DMS53 (cell line): ENCODE measurements around the gene SMARCC1.

Experiments used
- DNase-seq: peaks from one replicate; lab custom pipeline; 2025; lab: John Stamatoyannopoulos, UW

Gene SMARCC1

DNA sequence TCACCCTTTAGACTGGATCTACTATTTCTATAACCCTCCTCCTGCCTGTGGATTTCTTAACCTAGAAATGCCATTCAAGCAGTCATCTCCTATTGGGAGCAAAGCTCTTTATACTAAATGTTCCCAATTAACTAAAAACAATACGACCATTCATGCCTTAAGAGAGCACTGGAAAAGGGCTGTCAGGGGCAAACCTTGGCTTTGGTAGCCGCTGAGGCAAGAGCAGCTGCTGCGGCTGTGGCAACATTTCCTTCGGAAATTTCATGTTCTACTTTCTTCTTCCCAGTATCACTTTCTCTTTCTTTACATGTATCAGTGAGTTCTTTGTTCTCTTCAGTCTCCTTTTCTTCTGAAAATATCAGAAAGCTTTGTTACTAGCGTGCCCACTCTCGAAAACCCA lies 146.7 kb downstream of the SMARCC1 start:
- no peak for DNase-seq

DNA sequence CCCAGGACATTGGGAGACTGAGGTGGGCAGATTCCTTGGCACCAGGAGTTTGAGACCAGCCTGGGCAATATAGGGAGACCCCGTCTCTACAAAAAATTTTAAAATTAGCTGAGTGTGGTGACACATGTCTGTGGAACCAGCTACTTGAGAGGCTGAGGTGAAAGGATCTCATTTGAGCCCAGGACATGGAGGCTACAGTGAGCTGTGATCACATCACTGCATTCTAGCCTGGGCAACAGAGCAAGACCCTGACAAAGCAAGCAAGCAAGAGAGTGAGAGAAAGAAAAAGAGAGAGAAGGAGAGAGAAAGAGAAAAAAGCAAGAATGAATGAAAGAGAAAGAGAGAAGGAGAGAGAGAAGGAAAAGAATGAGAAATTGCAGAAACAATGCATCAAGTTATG lies 150.9 kb downstream of the SMARCC1 start:
- DNase-seq, result no peak

DNA sequence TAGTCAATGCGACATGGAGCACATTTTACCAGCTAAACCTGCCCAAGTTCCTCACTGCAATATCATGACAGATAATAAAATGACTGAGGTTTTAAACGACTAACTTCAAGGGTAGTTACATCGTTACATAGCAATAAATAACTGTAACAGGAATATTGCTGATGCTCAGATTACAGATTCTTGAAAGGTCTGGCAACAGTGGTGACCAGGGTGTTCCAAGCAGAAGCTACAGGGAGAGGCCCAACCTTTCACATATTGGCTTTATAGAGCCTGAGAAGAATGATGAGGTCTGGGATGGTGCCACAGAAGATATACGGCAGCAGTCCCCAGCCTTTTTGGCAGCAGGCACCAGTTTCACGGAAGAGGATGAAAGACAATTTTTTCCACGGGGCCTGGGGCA lies 151.9 kb downstream of the SMARCC1 start:
- DNase-seq, result no peak

DNA sequence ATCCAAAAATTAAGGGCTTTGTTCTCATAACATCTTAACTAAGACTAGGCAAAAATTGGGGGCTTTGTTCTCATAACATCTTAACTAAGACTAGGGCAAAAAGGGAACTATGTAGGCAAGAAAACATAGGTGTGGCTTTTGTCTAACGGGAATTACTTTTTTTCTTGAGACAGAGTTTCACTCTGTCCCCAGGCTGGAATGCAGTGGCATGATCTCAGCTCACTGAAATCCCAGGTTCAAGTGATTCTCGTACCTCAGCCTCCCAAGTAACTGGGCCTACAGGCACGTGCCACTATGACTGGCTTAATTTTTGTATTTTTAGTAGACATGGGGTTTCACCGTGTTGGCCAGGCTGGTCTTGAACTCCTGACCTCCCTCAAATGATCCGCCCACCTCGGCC lies 153.3 kb downstream of the SMARCC1 start:
- no peak for DNase-seq

DNA sequence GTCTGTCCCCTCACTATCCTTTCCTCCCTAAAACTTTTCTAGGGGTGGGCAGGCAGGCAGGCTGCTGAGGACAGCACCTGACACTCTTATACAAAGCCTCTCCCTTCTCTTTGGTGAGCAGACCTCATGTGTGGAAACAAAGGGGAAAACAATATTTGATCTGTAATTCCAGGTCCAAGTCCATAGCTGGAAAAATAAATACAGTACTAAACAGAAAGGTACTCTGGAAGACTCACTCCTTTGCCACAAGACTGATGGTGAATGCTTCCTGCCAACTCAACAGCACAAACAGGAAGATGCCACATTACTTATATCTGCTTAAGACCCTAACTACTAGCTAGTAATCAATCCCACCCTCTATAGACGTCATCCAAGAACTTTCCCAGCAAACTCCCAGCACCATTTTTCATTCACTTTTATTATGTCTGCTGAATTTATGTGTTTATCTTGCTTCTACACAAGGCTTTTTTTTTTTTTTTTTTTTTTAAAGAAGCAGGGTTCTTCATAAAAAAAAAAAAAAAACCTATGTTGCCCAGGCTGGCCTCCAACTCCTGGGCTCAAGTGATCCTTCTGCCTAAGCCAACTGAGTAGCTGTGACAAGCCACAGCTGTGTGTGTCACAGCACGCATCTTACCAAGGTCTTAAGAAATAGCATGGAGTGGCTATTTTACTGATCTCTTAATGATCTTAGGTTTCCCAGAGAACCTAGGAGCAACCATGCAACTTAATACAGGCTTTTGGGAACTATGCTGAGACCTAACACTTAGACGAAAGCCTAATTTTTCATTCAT lies 158.8 kb downstream of the SMARCC1 start:
- DNase-seq, result no peak

DNA sequence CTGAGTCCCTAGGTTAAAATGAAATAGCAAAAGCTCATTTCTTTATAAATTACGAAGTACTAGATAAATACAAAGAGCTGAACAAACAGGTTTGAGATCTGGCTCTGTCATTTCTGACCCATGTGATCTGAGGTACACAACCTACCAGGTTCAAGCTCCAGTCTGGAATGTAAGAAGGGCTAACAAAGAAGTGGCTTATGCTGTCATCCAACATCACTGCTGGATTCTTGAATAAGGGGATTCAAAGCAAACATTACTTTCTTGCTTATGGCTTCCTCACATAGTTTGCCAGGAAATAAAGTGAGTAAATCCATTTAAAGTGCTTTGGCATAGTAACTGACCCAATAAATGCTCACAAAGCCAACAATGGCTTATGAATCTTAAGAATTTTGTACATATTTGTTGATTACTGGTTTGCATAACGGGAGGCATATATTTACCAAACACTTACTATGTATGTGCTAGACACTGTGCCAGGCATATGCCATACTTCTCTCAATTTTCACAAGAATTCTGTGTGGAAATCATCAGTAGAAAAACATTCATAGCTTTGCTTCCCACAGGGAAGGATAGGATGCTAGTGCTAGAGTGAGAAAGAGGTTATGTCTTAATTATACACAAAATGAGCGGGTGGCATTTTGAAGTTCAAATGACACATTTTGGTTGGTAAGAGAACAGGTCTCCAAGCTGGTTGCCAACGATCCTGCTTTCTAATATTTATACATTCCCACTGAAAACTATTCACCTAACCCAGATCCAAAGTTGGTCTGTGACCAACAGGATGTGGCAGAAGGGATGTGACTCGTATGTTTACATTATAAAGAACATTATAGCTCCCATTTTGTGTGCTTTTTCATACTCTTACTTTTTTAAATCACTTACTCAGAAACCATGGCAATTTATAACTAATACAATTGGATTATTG lies 164.3 kb downstream of the SMARCC1 start:
- no peak for DNase-seq

DNA sequence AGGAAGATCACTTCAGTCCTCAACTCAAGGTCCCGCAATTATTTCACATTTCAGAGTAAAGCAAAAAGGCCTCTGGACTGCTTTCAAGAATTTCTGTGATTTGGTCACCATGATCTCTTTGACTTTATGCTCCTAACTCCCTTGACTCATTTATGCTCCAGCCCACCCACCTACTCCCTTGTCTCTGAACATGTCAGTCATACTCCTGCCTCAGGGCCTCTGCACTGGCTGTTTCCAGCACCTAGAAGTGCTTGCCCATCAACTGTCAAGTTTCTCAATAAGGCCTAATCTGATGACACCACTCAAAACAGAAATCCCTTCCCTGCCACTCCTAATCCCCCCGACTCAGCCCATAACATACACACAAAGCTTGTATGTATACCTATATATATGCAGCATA lies 166.9 kb downstream of the SMARCC1 start:
- no peak for DNase-seq

DNA sequence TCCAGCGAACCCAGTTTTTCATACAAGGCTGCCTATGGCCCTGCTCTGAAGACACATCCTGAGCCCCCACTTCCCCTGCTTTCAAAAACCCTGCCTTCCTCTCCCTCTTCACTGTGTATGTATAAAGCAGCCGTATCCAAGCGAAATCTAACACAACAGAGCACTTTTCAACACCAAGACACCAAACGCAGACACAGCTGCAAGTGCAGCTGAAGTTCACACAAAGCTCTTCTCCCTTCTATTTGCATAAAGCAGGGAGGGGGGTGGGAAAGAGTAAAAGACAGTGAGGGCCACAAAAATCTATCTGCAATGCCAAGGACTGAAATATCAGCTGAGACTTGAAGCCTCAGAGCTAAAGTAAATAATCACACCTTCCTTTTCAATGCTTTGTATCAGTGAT lies 168.0 kb downstream of the SMARCC1 start:
- peak; percentile 1 for DNase-seq

DNA sequence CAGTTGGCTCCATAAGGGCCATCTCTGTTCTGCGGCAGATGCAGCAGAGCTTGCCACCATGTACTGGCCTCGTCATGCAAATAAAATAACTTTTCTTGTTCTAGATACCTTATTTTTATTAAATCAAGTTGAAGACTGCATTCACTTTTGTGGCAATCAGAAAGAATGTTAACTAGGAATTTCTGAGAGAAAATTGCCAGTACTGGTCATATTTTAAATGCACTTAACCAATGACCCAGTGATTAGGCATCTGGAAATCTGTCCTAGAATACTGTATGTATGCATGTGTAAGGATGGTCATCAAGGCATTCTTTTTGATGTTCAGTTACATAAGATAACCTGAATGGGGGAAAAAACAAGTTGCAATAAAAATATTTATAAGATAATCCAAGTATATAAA lies 168.8 kb downstream of the SMARCC1 start:
- no peak for DNase-seq

DNA sequence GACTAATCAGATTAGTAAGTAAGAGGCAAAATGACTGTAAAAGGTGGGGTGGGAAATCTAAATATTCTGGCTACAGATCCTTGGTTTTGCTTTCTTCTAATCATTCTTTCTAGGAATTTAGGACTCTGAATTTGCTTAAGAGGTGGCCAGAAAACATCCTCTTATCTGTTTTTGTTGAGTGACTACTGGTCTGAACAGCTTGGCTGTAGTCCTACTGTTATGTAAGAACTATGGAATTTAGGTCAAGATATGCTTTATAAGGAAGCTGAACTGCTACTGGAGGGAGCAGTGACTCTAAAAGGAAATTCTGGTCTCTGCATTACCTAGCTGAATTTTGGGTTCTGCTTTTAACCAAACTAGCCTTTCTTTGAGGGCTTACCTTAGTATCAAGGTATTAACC lies 169.5 kb downstream of the SMARCC1 start:
- no peak for DNase-seq

DNA sequence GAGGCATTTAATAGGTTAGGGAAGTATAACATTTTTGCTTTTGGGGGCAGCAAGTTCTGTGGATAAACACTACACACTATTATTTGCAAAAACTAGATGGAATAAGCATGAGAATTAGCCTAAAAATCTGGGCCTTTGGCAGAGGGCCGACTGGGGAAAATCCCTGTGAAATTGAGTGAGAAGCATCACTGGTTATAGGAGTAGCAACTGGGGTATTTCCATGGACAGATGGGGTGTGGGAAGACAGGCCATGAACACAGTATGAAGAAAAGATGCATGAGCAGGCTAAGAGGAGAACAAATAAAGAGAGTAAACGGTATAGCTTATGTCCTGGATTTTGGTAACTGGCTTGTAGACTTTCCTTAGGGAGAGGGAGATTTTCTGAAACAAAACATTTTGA lies 170.1 kb downstream of the SMARCC1 start:
- no peak for DNase-seq

DNA sequence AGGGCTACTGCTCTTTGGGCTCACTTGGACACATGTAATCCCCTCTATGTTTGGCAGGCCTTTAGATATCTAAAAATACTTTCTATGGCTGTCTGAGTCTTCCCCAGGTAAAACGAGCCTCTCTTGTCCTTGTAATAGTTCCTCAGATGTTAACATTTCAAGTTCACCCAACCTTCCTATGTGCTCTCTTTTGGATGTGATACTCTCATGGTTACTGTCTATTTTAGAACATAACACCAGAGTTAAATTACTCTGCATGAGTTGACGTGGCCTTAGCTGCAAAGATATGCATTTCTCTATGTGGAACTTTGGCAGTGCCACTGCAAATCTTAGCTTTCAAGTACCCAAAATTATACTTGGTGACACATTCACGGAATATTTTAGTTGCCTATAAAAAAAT lies 171.1 kb downstream of the SMARCC1 start:
- no peak for DNase-seq

DNA sequence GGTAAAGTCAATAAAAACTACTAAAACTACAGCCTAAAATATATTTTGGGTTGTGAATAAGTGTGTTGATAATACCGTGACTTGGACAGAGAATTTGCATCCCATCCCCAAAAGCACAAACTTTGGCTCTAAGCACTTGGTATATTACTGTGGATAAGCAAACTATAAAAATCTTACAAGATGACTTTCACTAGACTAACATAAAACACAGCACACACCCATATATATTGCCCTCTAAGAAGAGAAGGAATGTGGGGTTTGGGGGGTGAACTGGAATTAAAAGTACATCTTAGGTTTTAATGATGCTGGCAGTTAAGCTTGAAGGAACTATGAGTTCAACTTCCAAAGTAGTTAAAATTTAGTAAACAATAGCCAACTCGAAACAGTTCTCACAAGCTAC lies 174.4 kb downstream of the SMARCC1 start:
- DNase-seq, result no peak

DNA sequence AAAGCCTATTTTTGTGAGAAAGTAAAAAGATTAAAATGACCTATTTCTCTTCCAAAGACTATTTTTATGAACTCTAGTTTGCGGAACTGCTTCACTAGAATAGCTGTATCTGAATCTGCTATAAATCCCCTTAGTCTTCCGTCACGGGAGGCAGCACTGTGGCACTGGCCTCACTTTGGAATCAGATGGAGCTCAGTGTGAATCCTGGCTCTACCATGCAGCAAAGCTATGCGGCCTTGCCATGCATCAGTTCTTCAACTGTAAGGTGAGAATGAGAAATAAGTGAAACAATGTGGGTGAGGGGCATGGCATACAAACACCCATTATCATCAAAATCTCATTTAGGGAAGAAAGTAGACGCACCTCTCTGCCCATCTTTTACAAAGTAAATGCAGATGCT lies 175.5 kb downstream of the SMARCC1 start:
- no peak for DNase-seq

DNA sequence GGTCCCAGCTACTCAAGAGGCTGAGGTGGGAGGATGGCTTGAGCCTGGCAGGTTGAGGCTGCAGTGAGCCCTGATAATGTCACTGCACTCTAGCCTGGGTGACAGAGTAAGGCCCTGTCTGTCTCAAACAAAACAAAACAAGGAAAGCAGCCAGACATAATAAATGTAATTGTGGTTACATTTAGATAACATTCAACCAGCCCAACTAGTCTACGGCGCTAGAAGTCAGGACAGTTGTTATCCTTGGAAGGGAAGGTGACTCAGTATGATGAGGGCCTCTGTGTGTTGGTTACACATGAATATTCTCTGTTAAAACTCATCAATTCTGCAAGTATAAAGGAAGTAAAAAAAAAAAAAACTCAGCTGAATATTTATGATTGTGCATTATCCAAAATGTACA lies 176.0 kb downstream of the SMARCC1 start:
- no peak for DNase-seq

DNA sequence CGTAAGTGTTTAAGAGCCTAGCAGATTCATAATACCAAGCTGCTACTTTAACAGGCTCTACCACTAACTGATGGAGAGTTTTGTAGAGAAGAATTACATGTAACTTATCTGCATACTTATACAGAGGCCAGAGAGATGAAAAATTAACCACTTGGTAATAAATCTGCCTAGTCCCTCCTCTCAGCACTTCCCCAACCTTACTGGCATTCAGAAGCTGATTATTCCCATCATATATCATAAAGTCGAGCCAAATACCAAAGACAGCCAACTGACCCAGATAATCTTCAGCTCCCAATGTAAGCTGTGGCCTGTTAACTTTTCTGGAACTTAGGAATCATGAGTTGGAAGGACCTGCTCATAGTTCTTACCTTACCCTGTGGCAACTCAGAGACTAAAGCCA lies 177.5 kb downstream of the SMARCC1 start:
- no peak for DNase-seq

DNA sequence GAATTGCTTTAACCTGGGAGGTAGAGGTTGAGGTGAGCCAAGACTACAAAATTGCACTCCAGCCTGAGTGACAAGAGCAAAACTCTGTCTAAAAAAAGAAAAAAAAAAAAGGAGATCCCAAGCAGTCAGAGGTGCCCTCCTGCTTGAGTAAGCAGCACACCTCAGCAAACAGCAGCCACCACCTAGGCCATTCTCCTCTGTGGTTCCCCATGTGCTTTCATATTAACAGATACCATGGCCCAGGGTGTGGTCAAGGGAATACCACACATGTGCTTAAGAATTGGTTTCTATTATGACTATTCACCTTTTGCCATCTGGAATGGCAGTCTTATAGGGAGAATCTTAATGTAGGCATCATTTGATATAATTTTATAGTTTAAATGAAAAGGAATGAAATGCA lies 178.4 kb downstream of the SMARCC1 start:
- DNase-seq, result no peak

DNA sequence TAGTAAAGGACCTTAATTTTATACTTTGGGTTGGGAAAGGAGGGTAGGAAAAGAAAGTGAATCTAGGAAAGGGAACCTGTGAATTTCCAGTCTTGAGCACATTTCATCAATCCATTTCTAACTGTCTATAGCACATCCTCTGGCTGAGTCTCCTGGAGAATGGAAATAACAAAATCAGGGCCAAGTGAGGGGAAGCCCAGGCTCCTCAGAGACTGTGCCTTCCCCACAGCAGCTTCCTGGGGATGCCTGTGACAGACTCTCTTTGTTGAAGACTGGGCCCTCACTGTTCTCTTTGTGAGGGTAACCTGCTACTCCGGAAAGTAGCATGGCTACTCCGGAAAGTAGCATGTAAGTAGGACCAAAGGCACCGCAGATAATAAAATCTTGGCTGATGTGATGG lies 180.4 kb downstream of the SMARCC1 start:
- no peak for DNase-seq

DNA sequence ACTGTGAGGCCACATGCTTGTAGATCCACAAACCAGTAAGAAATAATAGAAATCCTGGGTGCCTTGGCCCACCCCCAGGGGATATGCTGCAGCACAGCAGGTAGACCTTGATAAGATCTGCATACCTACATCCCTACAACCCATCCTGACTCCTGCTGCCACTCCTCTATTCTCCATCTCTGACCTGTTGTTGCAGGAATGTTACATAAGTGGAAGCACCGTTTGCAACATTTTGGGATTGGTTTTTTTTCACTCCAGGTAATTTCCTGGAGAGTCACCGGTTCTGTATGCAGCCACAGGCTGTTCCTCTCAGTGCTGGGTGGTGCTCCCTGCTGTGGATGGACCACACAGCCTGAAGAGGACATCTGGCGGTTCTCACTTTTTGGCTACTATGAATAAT lies 186.9 kb downstream of the SMARCC1 start:
- no peak for DNase-seq

DNA sequence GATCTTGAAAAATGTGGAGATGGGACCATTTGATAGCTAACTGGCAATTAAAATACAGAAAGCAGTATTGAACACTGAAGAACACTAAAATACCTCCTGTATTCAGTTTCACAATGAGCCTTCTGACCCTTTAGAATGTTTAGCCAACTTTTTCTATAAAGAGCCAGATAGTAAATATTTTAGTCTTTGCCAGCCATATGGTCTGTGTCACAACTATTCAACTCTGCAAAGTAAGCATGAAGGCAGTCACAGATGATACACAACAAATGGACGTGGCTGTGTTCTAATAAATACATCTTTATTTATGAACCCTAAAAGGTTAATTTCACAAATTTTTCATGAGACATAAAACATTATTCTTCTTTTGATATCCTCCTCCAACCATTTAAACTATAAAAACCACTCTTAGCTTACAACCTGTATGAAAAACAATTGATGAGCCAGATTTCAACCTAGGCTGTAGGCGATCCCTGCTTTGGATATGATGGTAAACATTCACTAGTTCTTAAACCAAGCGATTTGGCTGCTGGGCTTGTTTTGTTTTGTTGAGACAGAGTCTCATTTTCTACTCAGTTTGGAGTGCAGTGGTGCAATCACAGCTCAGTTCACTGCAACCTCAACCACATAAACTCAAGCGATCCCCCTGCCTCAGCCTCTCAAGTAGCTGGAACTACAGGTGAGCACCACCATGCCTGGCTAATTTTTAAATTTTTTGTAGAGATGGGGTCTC lies 189.5 kb downstream of the SMARCC1 start:
- DNase-seq, result no peak

DNA sequence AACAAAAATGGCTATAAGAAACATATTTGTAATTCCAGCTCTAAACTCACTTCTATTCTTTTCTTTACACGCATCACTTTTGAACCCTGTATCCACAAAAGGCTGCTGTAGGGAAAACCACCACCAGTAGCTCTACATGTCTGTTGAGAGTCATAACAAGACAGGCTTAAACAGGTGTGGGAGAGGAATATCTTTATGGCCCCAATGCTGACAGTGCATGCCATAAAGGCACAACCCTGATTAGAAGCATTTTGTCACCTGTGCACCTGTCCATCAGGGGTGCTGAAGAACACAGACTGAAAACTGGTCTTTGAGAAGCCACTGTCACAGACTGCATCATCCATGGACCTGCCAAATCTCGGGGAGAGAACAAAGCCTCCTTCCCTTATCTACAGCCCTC lies 191.5 kb downstream of the SMARCC1 start:
- no peak for DNase-seq

DNA sequence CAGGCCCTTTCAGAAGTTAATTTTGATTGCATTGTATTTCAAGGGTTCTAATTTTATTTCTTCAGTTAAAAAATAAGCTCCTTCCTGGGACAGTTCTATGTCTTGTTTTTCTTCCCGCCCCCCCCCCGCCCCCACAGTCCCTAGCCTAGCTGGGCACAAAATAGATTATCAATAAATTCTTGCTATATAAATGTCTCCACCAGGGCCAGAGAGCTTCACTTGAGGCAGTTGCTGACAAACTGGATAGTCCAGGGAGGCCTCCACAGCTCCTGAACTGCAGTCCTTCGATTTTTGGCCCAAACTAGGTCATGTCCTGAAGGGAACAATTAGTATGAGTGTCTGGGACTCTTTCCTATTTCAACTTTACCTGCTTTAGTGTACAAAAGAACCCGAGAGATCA lies 193.1 kb downstream of the SMARCC1 start:
- DNase-seq, result no peak

DNA sequence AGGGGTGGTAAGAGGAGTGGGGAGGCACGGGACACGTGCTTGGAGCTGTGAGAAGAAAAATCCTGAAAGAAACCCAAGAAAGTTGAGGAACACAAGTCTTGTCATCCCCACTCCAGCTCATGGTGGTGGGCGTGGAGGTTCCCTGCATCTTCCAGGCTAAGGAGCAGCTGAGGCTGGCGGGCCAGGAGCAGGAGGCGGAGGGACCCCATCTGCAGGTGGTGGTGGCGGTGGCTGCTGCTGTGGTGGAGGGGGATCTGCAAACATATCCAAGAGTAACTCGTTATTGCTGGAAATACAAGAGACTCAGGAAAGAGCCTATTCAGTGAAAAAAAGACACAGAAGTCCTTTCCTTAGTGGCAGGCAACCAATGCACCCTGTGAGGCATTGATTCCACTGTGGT lies 193.6 kb downstream of the SMARCC1 start:
- no peak for DNase-seq
